B cell (primary cell): ENCODE results near the gene ALOX12.

ENCODE experiments used
- EZH2 ChIP-seq: IDR thresholded peaks from 2 replicates; pipeline ENCODE4 v1.6.1; 2012; ENCODE audit warnings: borderline replicate concordance, low read depth, mild to moderate bottlenecking, moderate library complexity, low read length; ENCODE audit not compliant: insufficient read depth, poor library complexity, severe bottlenecking
- TF ChIP-seq, protein P1 (sequence below): fragments of 200-600 bp; IDR thresholded peaks from one replicate; pipeline ENCODE4 v1.8.0; 2022; ENCODE audit warnings: antibody characterized with exemption, mild to moderate bottlenecking

DNA sequence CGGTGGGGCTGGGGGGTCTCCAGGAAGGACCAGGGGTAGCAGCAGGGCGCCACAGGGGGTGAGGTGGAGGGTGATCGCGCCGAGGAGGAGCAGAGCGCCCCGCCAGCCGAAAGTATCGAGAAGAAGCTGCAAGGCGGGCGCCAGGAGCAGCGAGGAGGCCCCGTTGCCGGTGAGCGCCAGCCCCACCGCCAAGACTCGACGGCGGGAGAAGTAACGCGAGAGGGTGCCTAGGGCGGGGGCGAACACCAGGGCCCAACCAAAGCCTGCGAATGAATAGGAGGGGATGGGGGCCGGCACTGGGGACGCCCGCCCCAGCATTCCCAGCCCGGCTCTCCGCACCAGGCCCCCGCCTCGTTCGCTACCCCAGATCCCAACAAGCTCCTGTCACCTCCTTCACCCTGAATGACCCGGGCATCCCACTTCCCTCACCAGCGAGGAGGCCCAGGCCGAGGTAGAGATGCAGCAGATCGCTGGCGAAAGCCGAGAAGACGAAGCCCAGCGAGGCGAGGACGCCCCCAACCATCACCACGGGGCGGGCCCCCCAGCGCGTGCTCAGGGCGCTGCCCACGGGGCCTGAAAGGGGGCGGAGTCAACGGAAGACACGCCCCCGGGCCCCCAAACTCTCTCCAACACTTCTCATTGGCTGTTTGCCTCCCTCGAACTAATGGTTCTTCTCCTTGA is 46.8 kb downstream of the ALOX12 start:
- TF ChIP-seq, protein P1, sequence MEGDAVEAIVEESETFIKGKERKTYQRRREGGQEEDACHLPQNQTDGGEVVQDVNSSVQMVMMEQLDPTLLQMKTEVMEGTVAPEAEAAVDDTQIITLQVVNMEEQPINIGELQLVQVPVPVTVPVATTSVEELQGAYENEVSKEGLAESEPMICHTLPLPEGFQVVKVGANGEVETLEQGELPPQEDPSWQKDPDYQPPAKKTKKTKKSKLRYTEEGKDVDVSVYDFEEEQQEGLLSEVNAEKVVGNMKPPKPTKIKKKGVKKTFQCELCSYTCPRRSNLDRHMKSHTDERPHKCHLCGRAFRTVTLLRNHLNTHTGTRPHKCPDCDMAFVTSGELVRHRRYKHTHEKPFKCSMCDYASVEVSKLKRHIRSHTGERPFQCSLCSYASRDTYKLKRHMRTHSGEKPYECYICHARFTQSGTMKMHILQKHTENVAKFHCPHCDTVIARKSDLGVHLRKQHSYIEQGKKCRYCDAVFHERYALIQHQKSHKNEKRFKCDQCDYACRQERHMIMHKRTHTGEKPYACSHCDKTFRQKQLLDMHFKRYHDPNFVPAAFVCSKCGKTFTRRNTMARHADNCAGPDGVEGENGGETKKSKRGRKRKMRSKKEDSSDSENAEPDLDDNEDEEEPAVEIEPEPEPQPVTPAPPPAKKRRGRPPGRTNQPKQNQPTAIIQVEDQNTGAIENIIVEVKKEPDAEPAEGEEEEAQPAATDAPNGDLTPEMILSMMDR = no peak
- no peak for TF ChIP-seq EZH2
